Liver (tissue), 9 donors: Measurements from ENCODE around the gene TSC22D2. TPM values are rescaled to one million over a fixed set of nuclear protein-coding genes. Genes with fewer than 3 reads are reported as not detected.

Source experiments
- DNase-seq: peaks from one replicate; pipeline ENCODE4 v3.0.0-alpha.2; 2017; ENCODE audit warnings: low spot score
- H3K27ac ChIP-seq, 2 donors: one replicate each; pipeline ENCODE4 v1.7.0; 2013; ENCODE audit warnings: inconsistent platforms in 2 of 2, low read length in 2 of 2, control low read depth in 1 of 2, low read depth in 1 of 2, mild to moderate bottlenecking in 1 of 2
- H3K27me3 ChIP-seq, 4 donors: one replicate each; pipeline versions ENCODE4 v1.6.1 to v1.7.0; 2013; ENCODE audit warnings: low read length in 3 of 4, inconsistent platforms in 1 of 4, mild to moderate bottlenecking in 1 of 4, moderate library complexity in 1 of 4; ENCODE audit not compliant: control insufficient read depth in 4 of 4, insufficient read depth in 4 of 4
- H3K36me3 ChIP-seq, 4 donors: one replicate each; pipeline versions ENCODE4 v1.6.1 to v1.7.0; 2013; ENCODE audit warnings: low read length in 3 of 4, mild to moderate bottlenecking in 3 of 4, low read depth in 1 of 4, moderate library complexity in 1 of 4; ENCODE audit not compliant: control insufficient read depth in 4 of 4, insufficient read depth in 3 of 4
- H3K4me1 ChIP-seq, 4 donors: one replicate each; pipeline versions ENCODE4 v1.6.1 to v1.7.0; 2013; ENCODE audit warnings: low read length in 3 of 4, mild to moderate bottlenecking in 3 of 4, moderate library complexity in 1 of 4; ENCODE audit not compliant: control insufficient read depth in 4 of 4, insufficient read depth in 4 of 4
- H3K4me3 ChIP-seq, 3 donors: one replicate each; pipeline versions ENCODE4 v1.6.1 to v1.7.0; 2013; ENCODE audit warnings: low read length in 3 of 3, control low read depth in 1 of 3, low read depth in 1 of 3, mild to moderate bottlenecking in 1 of 3
- H3K9ac ChIP-seq, 2 donors: one replicate each; pipeline ENCODE4 v1.7.0; 2013; ENCODE audit warnings: low read length in 2 of 2, mild to moderate bottlenecking in 2 of 2, moderate library complexity in 2 of 2, control low read depth in 1 of 2, low read depth in 1 of 2
- H3K9me3 ChIP-seq, 4 donors: one replicate each; pipeline versions ENCODE4 v1.6.1 to v1.7.0; 2013; ENCODE audit warnings: low read length in 3 of 4; ENCODE audit not compliant: control insufficient read depth in 4 of 4
- ATF3 ChIP-seq: IDR thresholded peaks from 2 replicates; pipeline ENCODE4 v1.6.1; 2016; ENCODE audit warnings: antibody characterized with exemption
- CTCF ChIP-seq: fragments of 150-350 bp; IDR thresholded peaks from 2 replicates; pipeline ENCODE4 v1.5.1; 2017; ENCODE audit warnings: improper control_type of control experiment, low read depth, low read length; ENCODE audit not compliant: missing input control
- FOXA1 ChIP-seq: IDR thresholded peaks from 2 replicates; pipeline ENCODE4 v1.6.1; 2016; ENCODE audit warnings: antibody characterized with exemption
- FOXA2 ChIP-seq: IDR thresholded peaks from 2 replicates; pipeline ENCODE4 v1.6.1; 2016; ENCODE audit warnings: antibody characterized with exemption
- GABPA ChIP-seq, 2 donors: IDR thresholded peaks in 1 of 2; conservative IDR thresholded peaks in 1 of 2; 2 replicates each; pipeline ENCODE4 v1.6.1; 2016; ENCODE audit warnings: antibody characterized with exemption in 2 of 2, mild to moderate bottlenecking in 1 of 2, moderate library complexity in 1 of 2
- HNF4A ChIP-seq, 2 donors: conservative IDR thresholded peaks; 2 replicates each; pipeline ENCODE4 v1.6.1; 2016; ENCODE audit warnings: antibody characterized with exemption in 2 of 2, mild to moderate bottlenecking in 2 of 2
- HNF4G ChIP-seq: IDR thresholded peaks from 2 replicates; pipeline ENCODE4 v1.6.1; 2016; ENCODE audit warnings: antibody characterized with exemption
- JUND ChIP-seq, 2 donors: IDR thresholded peaks; 2 replicates each; pipeline ENCODE4 v1.6.1; 2016; ENCODE audit warnings: antibody characterized with exemption in 2 of 2
- RAD21 ChIP-seq, 2 donors: IDR thresholded peaks; 2 replicates each; pipeline ENCODE4 v1.6.1; 2016; ENCODE audit warnings: antibody characterized with exemption in 2 of 2, mild to moderate bottlenecking in 2 of 2
- REST ChIP-seq: IDR thresholded peaks from 2 replicates; pipeline ENCODE4 v1.6.1; 2016; ENCODE audit warnings: antibody characterized with exemption, mild to moderate bottlenecking
- RXRA ChIP-seq, 2 donors: IDR thresholded peaks; 2 replicates each; pipeline ENCODE4 v1.6.1; 2017 to 2018; ENCODE audit warnings: antibody characterized with exemption in 2 of 2, mild to moderate bottlenecking in 1 of 2
- TAF1 ChIP-seq: conservative IDR thresholded peaks from 2 replicates; pipeline ENCODE4 v1.6.1; 2016; ENCODE audit warnings: antibody characterized with exemption, mild to moderate bottlenecking
- YY1 ChIP-seq: IDR thresholded peaks from 2 replicates; pipeline ENCODE4 v1.6.1; 2016; ENCODE audit warnings: antibody characterized with exemption, mild to moderate bottlenecking
- ZBTB33 ChIP-seq: IDR thresholded peaks from 2 replicates; pipeline ENCODE4 v1.6.1; 2016; ENCODE audit warnings: antibody characterized with exemption
- WGBS: extraction: QIAGEN DNeasy Blood & Tissue Kit; methylation state at CpG from one replicate; pipeline ENCODE4 v1.1.7; 2013; 5-methylcytosine and 5-hydroxymethylcytosine counted together
- polyA plus RNA-seq, 2 donors: library from polyadenylated mRNA; stranded (reverse) in 1 of 2; unstranded in 1 of 2; fragments of 200-250 nt in 1 of 2; fragments of >200 nt in 1 of 2; fragmentation: Nextera tagmentation in 1 of 2; extraction: Ambion mirVana in 1 of 2; gene quantifications; one replicate each; pipeline versions ENCODE4 v1.2.1 to v1.2.3, GENCODE V29; 2013 to 2015
- total RNA-seq, 2 donors: library from RNA; depleted of rRNA; stranded (reverse); fragments of >200 nt; gene quantifications; one replicate each; pipeline ENCODE4 v1.2.3, GENCODE V29; 2014
- TF ChIP-seq, protein P1 (sequence below): IDR thresholded peaks from 2 replicates; pipeline ENCODE4 v1.6.1; 2016; ENCODE audit warnings: antibody characterized with exemption
- donor health status: healthy.
- donor health status: healthy.
- donor health status: healthy.
- donor health status: healthy.
- donor health status: healthy.

Gene TSC22D2
- total and polyA plus RNA-seq, 4 donors, result 4.0 to 9.6 (median 7.8) TPM

DNA sequence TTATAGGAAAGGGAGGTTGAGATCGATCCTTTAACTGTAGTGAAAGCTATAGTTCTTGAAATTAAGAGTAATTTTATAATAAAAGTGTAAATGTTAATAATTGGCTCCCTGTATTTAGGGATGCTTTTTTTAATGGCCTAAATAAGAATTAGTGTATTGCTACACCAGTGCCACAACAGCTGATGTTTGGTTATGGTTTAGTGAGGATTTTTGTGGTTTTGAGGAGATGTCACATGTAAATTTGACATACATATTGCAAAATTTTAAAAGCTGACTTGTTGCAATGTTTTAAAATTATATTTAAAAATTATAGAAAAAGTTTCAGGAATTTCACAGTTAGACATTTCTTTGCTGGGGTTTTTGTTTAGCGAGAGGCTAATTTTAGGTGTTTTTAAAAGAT is 3.9 kb downstream of the TSC22D2 start:
- Histone ChIP-seq H3K27ac (no peak overlapping the region), H3K4me1 (peaks cover 4 to 31% (median 18%) of the 10 kb centered on the region in 4 donors), H3K9me3 (no peaks in the 10 kb centered on the region), H3K36me3 (peaks cover 0 to 2% (median 0%) of the 10 kb centered on the region in 4 donors), H3K9ac (peak overlapping the region; percentile 94 to 99), H3K4me3 (peak overlapping the region; percentile 85 to 96 (median 92)), H3K27me3 (no peaks in the 10 kb centered on the region)
- 51% methylated on average over 2 of the region's 2 CpGs for WGBS
- TF ChIP-seq FOXA1 (no peak), TAF1 (no peak), HNF4A (conservative IDR thresholded peaks at IDR 0.05) (no peak)
- no peak for DNase-seq

DNA sequence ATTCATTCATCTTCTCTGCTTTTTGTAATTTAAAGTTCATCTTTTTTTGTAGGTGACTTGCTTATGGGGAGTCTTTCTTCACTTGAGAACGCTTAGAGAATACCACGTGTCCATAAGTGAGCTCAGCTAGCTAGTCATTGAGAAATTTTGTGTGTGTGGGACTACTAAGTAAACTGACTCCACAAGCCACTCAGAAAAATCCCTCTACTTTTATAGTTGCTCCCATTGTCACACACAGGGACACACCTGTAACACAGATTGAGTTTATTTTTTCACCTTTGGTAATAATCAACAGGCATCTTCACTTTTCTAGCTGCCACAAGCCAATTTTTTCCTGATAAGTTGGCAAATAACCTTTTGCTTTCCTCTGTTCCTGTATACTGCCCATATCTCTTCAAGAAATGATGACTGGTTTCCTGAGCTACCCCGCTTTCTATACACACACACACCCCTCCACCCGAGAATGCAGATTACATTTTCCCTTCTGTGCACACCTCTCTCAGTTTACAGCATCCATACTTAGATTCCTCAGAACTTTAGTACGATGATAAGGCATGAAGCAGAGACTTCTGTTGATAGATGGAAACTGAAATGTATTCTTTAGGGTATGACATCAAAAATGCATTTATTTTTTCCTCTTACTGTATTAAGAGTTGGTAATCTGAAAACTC is 4.6 kb downstream of the TSC22D2 start:
- peaks cover 4 to 31% (median 18%) of the 10 kb centered on the region in 4 donors for H3K4me1 ChIP-seq
- no peak for TF ChIP-seq YY1
- peak; percentile 53 for TF ChIP-seq FOXA2
- TF ChIP-seq CTCF, result no peak
- no peak for TF ChIP-seq RXRA (IDR thresholded peaks at IDR 0.05)
- no peak for TF ChIP-seq HNF4G
- no peak for TF ChIP-seq FOXA1
- no peak for TF ChIP-seq GABPA (IDR thresholded peaks at IDR 0.05 in 1 of 2, conservative IDR thresholded peaks at IDR 0.05 in 1 of 2)
- no peak for TF ChIP-seq ZBTB33
- TF ChIP-seq REST, result no peak
- TF ChIP-seq, protein P1, sequence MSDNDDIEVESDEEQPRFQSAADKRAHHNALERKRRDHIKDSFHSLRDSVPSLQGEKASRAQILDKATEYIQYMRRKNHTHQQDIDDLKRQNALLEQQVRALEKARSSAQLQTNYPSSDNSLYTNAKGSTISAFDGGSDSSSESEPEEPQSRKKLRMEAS, result no peak
- no peak for TF ChIP-seq HNF4A (conservative IDR thresholded peaks at IDR 0.05)
- TF ChIP-seq TAF1, result no peak
- TF ChIP-seq JUND (IDR thresholded peaks at IDR 0.05), result peak in 1 of 2 donors; percentile 34
- no peak for TF ChIP-seq ATF3
- TF ChIP-seq RAD21 (IDR thresholded peaks at IDR 0.05), result peak in 1 of 2 donors; percentile 21

More for the DNA sequence above, 4.6 kb downstream of the TSC22D2 start:
- no peaks in the 10 kb centered on the region for H3K9me3 ChIP-seq
- WGBS, result 8% methylated on average over 5 of the region's 5 CpGs
- peak overlapping the region in 1 of 2 donors; percentile 15 for H3K27ac ChIP-seq
- H3K27me3 ChIP-seq, result no peaks in the 10 kb centered on the region
- peak overlapping the region; percentile 85 to 96 (median 92) for H3K4me3 ChIP-seq
- DNase-seq, result no peak
- H3K36me3 ChIP-seq, result peaks cover 0 to 2% (median 0%) of the 10 kb centered on the region in 4 donors
- peak overlapping the region; percentile 75 to 99 for H3K9ac ChIP-seq
